RCC 7860 (cell line): Measurements from ENCODE around the gene CBX3.
"Not testable (repeated sequence)": the region's sequence is repeated elsewhere in the genome, so short reads cannot be mapped to it uniquely, and the experiment has no call there.

Experiments used
- DNase-seq: peaks from one replicate; pipeline ENCODE4 v3.0.0-alpha.2; 2015; ENCODE audit warnings: low spot score
- FAIRE-seq: peaks from 2 replicates; lab custom pipeline; 2012; peaks lifted over from hg19 to GRCh38; lab: Jason Lieb, UNC

CBX3 gene

DNA sequence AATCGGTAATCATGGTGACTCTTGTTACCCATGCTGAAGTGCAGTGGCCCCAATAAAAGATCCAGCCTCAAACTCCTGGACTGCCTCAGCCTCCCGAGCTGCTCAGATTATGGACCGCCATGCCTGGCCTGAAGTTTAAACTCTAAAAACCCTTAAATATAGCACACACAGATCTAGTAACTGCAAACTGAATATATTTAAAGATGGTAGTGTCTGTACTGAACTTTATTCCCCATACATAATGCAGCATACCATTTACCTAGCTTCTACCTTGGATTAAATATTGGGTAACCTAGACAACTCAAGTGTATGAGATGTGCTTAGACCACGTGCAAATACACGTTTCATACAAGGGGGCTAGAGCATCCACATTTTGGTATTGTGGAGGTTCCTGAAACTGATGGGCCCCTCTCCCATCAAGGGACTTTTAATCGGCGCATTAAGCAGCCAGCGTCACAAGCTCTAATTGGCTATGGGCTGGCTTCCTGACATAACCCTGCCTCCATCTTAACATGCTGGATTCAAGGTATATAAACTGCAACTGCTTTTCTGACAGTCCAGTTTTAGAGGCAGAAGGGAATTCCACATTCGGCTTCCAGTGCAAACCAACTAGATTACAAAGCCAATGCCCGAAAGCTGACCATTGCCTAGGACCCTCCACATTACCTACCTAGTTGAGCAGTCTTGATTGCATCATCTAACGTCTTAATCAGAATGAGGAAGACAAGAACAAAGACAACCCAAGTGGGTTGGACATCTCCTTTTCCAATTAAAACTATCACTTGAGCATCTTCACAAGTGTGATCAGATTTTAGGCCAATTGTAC, 14.0 kb upstream of the CBX3 start:
- no peak for FAIRE-seq
- DNase-seq, result no peak

DNA sequence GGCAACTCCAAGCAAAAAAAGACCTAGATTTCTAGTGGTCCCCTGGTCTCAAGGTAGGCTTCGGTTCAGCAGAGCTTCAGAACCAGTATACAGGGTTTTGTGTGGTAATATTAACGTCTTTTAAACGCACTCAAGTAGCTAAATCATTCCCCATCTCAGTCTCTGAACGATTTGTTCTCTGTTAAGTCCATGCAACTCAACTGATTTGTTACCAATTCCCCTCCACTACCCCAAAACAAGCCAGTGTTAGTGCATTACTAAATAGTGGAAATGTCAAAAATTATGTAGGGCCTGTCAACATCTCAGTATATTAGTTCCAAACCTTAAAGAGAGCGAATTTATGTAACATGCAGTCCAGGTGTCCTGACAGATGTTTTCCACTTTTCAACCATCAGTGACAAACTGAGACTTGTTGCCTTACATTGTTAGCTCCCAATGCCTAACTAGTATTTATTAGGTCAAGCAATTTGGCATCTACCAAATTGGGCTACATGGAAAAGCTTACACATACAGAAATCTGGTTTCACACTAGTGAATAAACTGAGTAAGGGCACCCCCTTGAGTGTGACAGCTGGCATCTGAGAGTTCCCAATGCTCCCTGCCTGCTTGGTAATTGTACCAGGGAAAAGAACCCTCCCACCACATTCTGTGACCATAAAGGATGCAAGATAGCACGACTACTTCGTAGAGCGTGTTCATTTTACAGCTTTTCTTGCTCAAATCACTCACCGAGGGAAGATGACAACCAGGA, 13.2 kb upstream of the CBX3 start:
- DNase-seq (no peak), FAIRE-seq (no peak)

DNA sequence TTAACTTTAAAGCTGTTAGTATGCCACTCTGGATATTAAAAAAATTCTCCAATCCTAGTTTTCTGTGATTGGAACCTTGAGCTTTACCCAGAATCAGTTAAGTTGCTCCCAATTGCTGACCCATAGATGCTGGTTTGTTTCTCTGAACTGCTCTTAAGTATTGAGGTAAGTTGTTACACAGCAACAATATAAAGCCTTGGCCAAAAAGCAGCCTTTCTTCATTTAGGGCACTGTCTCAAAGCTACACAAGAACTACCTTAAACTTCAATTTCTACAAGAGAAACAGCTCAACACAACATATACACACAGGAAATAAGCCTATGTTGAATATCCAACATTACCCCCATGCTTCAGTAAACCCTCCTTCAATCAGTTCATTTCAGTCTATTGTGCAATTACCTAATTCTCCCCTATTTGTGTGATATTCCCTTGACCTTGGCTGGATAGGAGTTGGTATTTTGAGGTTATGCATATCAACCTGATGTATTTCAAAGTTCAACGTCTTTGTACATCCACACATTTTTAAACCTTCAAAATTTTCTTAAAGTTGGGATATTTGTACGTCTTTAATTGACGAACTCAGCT, 12.5 kb upstream of the CBX3 start:
- FAIRE-seq (no peak), DNase-seq (no peak)

DNA sequence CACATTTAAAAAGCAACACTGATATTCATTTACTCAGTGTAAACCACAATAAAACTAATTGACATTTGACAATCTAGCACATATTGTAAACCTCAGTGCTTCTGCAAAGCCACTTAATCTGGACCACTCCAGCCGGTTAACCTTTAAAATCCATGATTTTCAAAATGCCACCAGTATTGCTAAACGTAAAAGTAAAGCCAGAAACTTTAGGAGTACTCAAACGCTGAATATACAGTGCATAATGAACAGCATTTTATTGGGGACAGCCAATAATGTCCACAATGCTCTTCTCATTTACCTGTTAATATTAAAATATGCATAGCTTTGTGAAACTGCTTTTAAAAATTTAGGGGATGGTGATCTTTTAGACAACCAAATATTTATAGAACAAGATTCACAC, 11.8 kb upstream of the CBX3 start:
- no peak for DNase-seq
- no peak for FAIRE-seq

DNA sequence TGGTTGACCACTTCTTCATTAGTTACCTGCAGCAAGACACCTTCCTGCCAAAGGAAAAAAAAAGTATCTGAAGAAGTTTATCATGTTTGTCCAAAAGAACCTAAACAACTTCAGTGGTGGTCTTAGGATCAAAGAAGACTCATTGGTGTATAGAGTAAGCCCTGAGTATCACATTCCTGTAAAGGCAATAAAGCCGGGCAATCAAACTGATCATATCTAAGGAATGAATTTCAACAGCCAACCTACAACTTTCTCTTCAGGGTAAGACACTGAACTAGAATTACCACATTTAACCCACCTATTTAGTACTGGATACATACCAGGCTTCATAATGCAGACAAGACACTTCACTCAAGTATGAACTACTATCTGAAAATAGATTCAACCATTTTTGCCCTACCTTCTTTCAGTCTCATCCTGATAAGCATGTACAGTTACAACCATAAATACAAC, 11.1 kb upstream of the CBX3 start:
- DNase-seq, result no peak
- no peak for FAIRE-seq

DNA sequence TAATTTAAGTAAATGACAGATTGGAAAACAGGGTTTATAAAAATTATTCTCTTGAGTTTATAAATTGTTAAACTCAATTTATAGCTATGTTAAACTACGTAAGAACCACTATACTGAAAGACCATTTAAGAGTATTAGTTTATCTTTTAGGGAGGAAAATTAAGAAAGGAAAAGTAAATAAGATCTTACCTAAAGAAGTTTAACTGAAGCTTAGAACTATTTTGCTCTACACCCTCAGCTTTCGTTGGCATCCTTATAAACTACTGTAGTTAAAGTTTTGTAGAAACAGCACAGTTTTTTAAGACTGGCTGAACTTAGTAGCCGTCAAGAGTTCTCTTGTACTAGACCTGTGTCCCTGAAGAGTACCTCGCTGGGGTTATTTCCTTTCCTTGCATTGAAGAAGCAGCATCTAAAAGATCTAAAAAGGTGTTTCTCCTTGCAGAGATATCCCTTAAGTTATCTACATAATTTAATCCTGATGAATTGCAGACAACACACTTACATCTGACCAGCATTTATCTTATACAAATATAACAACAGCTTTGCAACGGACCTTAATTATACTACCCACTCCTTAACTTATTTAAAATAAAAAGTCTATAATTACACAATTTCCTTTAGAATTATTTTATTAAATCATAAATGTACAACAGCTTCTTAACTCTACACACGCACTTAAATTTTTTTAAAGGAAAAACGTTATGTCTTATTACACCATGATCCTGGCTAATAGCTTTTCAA, 10.1 kb upstream of the CBX3 start:
- FAIRE-seq, result peak; percentile 8

DNA sequence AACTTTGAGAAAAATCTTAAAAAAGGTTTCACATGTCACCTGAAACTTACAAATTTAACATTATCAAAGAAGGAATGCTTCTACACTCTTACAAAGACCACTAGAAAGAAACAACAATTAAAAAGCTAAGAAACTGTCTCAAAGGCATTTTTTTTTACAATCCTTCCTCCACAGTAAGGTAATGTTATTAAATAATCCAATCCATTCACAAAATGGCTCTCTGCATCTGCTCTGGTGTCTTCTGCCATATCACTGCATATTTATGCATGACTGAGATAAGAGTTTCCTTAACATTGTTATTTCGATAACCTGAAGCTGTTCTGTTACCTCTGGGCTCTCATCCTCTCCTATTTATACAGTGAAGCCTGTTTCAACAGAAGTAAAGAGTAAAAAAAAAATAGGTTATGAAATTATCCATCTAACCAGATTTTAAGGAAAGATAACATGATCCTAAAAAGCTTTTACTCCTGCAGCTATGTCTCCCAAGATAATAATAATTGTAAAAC, 9.5 kb upstream of the CBX3 start:
- no peak for FAIRE-seq
- DNase-seq, result no peak

More for the DNA sequence above, 10.1 kb upstream of the CBX3 start:
- no peak for DNase-seq

DNA sequence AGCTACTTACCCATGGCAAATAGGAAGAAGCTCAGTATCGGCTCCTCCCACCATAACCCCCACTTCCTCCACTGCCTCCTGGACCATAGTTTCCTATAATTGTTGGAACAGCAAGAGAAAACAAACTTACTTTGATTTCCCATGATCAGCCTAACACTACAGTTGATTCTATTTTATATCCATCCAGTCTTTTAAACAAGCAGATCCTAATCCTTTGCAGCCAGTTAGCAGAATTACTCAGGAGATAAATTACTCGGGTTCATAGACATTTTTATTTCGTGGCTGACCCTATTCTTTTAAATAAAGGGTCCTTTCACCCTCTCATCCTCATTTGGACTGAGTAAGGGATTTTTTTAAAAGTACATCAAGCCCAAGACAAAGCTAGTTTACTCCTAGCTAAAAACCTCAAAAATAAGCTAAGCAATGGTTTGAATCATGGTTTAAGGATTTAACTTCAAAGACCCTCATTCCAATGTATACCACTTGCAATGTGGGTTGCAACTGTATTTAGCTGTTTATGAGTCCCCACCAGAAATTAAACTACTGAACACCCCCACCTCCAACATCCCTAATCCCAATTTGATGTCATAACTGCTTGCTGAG, 9.0 kb upstream of the CBX3 start:
- no peak for DNase-seq
- FAIRE-seq, result no peak

DNA sequence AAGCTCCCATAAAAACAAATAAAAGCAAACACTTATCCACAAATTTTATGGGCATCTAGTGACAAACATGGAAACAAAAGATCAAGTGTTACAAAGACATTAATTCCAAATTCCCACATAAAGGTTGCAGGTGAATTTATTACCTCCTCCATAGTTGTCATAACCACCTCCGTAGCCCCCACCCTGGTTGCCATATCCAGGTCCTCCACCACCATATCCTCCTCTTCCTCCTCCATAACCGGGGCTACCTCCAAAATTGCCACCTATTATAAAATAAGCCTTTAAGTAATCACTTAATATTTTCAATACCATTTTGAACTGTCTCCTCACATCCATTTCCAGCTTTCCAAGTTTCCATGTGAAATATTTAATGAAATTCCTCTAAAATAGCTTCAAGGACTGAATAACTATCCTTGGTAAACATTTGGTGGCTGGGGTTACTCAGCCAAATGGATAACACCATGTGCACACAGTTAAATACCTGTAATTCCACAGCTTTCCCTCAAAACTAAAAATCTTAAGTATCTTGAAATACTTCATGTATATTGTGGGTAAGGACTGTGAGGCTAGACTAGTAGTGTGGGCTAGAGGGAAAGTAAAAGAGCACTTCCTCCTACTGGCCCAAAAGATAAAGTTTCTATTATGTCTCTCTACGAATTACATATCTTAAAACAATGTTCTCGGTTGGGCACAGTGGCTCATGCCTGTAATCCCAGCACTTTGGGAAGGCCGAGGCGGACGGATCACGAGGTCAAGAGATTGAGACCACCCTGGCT, 7.9 kb upstream of the CBX3 start:
- FAIRE-seq (no peak), DNase-seq (no peak)

DNA sequence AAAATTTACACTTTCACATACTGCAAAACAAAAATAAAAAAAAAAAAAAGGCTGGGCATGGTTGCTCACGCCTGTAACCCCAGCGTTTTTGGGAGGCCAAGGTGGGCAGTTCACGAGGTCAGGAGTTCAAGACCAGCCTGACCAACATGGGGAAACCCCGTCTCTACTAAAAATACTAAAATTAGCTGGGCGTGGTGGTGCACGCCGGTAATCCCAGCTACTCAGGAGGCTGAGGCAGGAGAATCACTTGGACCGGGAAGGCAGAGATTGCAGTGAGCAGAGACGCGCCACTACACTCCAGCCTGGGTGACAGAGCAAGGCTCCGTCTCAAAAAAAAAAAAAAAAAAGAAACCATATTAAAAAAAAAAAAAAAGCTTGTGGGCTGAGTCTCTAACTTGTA, 6.8 kb upstream of the CBX3 start:
- not testable (repeated sequence) for DNase-seq, FAIRE-seq

DNA sequence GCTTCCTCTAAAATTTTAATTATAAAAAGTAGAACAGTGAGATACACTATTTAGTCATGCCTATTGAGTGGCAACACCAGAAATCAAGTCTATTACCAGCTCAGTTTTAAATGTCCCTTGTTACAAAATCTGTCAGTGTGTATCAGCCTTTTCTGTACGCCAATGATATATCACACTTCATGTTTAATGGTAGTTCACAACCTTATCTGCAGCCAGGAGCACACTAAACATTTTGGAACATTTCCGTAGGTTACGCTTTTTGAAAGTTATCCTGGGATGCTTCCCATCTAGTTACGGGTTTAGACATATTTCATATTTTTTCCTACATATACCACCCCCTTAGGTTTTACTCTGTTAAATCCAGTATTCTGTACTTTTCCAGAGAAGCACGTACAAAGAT, 6.4 kb upstream of the CBX3 start:
- DNase-seq (no peak), FAIRE-seq (no peak)

DNA sequence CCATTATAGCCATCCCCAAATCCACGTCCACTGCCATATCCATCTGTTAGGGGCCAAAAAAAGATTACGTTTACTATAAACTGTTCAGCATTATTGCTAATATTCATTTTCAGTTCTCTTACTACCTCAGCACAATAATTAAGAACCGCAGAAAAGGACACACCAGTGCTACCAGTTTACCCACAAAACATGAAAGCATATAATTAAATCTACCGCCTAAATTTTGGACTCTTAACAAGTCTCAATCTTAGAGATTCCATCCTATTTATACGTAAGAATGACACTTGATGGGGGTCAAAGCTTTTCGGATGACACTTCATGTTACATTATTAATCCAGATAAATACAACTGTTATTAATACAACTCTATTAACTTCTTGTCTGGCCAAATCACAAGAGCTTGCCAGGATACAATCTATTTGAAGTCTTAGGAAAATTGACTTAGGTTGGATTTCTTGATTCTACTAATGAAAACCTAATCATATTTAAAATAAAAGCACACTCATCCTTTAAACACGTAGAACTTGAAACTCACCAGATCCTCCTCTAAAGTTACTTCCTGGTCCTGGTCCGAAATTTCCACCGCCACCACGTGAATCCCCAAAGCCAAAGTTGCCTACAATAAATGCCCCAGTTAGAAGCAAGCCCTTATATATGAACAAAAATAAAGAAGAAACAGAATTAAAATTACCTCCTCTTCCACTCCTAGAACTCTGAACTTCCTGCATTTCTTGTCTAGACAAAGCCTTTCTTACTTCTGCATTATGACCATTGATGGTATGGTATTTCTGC, 5.5 kb upstream of the CBX3 start:
- FAIRE-seq, result no peak

DNA sequence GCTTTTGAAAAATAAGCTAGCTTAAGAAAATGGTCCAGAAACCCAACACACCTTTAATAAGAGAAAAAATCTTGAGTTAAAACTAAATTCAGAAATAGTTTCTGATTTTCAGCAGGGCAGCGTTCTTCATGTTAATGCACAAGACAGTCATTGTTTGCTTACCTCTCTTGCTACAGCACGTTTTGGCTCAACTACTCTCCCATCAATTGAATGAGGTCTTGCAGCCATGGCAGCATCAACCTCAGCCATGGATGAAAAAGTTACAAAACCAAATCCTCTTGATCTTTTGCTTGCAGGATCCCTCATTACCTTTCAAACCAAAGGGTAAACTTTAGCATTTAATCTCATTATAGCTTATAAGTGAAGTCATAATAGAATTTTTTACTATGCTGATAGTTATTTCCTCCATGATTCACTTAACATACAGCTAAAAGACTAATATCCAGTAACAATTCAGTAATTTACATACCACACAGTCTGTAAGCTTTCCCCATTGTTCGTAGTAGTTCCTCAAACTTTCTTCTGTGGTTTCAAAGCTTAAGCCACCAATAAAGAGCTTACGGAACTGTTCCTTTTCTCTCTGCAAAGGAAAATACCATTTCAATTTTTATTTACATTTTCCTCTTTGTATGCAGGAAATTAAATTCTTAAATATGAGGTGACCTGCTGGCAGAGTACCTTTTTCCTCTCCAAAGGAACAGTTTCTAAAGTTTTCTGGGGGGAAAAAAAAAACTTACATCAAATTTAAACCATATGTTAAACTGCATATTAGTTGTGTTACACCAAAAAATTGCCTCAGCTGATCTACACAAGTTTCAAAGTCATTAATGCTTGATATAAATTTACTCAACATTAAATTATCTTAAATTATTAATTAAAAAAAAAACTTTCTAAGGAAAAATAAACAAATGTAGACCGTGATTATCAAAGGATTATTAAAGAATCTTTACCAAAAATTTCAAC, 4.1 kb upstream of the CBX3 start:
- FAIRE-seq (no peak), DNase-seq (no peak)

More for the DNA sequence above, 5.5 kb upstream of the CBX3 start:
- no peak for DNase-seq

DNA sequence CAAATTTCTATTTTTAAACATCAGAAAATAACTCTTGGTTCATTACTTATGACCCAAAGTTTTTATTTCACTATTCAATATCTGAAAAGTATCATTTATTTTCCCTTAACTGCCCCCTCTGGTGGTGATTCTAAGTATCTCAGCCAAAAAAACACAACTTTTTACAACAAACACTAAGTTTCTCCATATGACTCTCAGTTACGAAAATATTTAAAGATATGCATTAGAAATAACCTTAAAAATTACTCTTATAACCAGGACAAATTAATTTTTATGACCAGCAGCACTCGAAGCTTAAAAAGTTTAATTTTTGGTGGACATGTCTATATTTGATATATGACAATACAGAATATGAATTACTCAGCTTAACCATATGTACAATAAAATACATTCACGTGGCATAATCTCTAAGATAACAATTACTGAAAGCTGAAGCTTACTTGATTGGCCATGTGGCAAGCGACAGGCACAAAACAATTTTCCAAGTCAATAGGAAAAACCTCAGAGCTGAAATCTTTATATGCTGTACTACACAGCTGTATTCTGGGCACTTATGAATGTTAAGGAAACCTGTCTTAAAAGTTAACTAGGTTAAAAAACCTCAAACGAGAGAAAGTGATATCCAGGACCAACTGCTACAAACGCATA, 3.3 kb upstream of the CBX3 start:
- FAIRE-seq (peak; percentile 80), DNase-seq (peak; percentile 40)

DNA sequence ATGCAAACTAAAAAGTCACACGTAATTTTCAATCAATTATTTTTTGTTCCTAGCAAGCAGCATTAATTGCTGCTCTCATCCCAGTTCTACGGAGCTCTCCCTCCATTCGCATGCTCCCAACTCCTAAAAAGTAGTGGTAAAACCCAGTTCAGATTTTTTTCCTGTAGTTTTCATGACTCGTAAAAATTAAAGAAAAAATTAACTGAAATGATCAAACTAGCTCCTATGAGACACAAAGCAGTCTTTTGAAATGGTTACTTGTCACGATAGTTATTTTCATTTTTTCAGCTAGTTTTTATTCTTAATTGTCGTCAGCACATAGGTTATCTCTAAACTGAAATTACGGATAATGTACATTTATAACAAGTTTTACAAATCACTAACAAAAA, 2.8 kb upstream of the CBX3 start:
- FAIRE-seq (no peak), DNase-seq (no peak)

DNA sequence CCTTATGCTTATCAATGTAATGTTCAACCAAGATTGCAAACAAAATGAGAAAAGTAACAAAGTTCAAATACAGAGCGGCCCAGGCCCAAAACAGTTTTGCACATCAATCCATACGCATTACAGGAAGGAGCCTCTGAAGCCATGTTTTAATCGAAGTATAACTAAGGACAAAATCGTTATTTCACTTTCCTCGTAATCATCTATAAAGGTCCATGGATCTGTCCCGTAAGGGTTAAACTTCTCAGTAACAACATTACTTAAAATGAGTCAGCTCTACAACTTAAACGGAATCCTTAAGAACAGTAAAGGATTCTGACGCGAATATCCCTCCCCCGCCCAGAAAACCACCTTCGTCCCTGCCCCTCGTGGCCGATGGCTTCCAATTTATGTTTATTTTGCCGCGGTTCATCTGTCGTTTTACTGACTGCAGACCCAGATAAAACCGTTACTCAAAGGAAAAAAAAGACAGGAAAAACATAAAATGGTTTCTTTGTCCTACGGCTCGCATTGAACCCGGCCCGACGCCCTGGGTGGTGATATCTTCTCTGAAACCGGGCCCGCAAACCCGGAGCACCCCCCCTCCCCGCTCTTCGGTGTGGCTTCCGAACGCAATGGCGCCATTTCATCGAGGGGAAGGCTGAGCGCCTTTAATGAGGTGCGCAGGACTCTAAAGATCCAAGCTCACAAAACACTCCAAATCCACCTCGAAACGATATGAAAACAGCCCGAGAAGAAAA, 2.1 kb upstream of the CBX3 start:
- DNase-seq (no peak), FAIRE-seq (no peak)

DNA sequence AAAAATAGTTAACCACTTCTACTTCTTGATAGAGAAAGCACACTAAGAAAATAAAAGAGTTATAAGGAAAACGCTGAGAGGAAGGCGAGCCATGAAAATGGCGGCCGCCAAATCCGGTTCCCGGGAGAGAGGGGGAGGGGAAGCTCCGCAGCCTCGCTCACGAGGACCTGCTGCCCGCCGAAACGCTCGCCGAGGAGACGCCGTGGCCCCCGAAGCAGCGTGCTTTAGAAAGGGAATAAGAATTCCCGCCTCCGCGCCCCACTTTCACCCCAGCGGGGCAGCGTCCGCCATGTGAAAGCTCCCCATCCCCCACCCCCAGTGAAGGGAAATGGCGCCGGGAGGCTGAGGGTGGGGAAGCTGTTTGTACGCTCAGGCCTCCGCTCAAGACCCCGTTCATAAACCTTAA, 1.5 kb upstream of the CBX3 start:
- FAIRE-seq (no peak), DNase-seq (peak; percentile 31)
